GM21717 (cell line): ENCODE data around the gene EMC9.

Experiments
- ATAC-seq: cut with Tn5 transposase; IDR thresholded peaks from one replicate; pipeline ENCODE4 v1.9.1; 2021; ENCODE audit warnings: mild to moderate bottlenecking, moderate library complexity; ENCODE audit not compliant: unreplicated experiment

EMC9 gene, protein sequence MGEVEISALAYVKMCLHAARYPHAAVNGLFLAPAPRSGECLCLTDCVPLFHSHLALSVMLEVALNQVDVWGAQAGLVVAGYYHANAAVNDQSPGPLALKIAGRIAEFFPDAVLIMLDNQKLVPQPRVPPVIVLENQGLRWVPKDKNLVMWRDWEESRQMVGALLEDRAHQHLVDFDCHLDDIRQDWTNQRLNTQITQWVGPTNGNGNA

DNA sequence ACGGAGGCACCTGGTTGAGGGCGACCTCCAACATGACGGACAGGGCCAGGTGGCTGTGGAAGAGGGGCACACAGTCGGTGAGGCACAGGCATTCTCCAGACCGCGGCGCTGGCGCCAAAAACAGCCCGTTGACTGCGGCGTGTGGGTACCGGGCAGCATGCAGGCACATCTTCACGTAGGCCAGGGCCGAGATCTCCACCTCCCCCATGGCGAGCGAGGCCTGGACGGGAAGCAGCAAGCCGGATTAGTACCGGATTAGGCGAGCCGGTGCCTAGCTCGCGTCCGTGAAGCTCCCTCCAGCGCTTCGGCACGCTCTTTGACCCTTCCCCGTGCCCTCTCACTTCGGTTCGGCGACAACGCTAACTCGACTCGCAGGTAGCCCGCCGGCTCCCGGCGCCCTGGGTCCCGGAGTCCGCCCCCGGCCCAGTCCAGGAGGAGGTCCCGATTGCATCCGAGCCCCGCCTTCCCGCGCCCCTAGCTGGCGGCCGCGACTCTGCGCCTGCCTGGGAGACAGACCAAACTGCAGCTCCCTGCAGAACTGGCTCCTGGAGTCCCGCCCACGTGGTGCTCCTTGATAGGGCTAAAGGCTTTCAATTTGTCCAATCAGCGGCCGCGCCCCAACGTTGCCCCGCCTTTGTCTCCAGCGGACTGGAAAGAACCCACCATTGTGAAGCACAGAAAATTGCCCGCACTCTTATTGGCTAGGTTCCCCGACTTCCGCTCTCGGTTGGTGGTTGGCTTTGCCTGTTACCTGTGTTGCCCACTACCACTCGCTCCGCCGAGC is at the start of gene EMC9:
EMC9 (minus strand) TSS at position 495 of the 784 bp plus-strand sequence; CDS start at position 208, 287 bp downstream.
- ATAC-seq = peak; percentile 70

DNA sequence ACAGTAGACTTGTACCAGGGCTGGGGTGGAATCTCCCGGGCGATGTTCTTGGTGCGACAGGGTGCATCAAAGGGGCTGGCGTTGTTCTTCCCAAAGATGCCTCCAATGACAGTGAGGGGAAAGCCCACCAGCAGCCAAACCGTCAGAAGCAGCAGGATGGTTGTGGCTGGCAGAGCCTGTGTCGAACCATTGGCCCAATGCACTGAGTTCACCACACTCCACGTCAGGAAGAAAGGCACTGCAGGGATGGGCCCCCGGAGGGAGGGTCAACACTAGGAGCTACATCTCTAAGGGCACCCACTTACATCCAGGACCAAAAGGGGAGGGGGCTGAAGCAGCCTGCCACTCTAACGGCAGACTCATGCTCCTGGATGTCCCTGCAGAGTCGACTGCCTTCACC is 49.0 kb upstream of the EMC9 start:
- ATAC-seq = no peak

DNA sequence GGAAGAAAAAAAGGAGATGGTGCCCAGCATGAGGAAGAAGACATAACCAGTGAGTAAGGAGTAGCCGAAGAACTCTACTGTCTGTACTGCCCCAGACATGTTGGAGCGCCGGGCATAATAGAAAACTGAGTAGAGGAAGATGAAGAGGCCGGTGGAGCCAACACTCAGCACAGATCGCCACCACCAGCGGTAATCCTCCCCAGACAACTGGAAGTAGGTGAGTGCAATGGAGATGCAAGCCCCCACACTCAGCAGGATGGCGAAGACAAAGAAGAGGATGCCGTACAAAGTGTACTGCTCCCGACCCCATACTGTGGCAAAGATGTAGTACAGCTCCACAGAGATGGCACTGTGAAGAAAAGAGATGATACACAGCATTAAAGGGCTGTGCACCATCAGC is 48.1 kb upstream of the EMC9 start:
- ATAC-seq = no peak

DNA sequence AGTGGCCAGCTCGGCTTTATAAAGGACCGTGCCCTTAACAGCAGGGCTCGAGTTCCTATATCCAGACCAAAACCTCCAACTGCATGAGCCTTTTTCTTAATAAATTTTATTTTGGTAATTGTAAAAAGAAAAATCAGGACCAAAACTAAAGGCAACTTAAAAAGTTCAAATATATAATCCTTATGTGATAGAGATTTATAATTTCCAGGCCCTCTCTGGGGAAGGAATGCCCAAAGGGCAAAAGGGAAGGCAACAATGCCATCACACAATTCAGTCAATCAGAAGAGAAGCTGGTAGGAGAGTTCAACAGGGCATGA is 47.6 kb upstream of the EMC9 start:
- no peak for ATAC-seq

DNA sequence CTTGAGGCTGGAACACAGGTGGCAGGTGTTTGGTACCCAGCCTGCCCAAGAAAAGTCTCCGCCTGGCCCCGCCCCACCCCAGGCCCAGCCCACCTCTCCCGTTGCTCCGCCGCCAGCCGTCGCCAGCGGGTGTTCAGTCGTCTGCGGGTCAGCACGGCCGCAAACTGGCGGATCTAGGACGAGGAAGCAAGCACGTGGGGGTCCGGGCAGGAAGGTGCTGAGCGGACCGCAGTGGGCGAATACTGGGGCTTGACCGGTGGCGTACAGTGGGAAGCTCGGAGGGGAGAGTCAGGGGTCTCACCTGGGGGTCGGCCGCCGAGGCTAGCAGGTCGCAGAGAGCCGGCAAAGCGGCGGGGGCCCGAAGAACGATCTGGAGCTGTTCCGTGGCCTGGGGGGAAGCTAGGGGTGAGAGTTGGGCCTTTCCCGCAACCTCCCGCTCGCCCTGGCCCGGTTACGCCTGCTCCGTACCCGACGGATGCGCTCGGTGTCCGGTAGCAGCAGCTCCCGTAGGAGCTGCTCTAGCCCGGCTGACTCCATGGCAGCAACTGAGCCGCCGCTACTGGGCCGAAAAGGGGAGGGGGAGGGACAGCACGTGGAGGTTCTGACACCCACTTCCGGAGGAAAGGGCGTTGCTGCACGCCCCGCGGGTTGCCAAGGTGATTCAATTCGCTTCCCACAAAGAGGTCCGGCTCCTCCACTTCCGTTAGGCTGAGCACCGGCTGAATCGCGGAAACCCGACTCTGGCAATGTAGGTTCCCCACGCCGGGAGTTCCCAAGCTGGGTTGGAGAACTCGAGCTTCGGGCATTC is 47.1 kb upstream of the EMC9 start, which contains the start of gene IPO4:
IPO4 (minus strand) TSS at position 566 of the 808 bp plus-strand sequence; CDS start at position 537, 29 bp downstream.
- ATAC-seq = peak; percentile 69

DNA sequence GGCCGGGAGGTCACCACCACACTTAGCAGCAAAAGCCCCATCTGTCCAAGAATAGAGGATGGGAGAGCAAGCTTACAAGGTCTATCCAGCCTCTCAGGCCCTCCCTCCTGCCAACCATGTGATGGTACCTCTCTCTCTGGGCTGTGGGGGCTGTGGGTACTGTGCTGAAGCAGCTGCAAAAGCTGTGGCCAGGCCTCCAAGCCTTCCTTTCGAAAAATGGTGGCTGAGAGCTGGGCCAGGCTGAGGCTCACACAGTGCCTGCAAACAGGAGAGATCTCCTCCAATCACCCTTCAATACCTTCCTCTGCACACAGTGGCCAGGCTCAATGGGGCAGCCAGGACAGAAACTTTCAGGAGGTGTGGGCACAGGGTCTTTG is 46.1 kb upstream of the EMC9 start:
- no peak for ATAC-seq

DNA sequence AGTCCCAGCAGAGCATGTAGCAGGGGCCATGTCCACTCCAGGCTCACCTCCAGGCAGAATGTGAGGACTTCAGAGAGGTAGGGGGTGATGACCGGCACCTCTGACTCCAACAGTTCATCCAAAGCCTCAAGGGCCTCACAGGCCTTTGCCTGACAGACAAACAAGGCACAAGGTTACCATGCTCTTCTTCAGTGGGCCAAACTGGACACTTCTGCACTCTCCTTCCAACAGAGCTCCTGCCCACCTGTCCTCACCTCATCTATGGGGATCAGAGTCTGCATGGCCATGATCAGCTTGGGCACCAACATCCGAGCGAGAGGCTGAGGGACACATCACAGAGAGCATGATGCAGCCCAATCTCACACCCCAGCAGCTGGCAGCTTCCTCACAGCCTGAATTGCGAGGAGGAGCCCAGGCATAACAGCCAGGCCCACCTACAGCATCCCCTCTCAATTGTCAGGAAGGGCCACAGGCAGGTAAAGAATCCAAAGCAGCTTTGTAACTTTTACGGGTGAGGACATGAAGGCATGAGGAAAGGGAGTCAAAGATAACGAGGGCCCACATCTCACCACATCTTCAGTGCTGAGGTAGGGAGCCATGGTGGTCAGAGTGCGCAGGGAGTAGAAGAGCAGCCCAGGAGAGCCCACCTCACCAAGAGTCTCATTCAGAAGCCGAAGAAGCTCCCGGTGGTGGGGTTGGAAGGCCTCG is 45.6 kb upstream of the EMC9 start:
- no peak for ATAC-seq

DNA sequence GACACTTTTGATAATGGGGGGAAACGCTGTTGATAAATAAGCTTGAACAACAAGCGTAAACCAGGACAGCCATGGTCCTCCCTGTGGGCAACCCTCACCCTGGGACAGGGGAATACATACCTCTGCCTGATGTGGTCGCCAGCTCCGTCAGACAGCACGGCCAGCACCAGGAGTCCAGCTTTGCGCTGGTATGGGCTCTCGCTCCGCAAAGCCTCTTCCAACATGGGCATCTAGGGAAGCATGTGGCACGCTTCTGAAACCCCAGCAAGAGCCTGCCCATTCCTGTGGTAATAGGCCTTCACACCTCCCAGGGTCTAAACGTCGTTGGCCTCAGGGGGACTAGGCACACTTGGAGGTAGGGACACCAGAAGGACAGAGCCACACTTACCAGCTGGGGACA is 44.4 kb upstream of the EMC9 start:
- ATAC-seq = no peak

DNA sequence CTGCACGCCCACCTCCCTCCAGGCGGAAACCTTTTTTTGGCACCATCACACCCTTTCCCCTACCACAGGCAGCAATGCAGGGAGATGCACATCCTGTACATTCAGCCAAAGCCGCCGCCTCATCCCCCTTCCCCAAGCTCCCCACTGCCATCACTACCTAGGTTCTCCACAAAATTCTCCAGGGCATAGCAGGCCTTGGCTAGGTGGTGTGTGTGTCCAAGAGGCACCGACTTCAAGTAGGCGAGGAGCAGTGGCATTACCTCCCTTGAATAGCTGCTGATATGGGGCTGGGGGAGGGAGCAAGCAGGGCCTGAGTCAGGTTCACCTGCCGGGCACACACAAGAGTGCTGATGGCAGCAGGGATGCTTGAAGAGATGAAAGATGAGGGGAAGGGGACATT is 43.6 kb upstream of the EMC9 start:
- no peak for ATAC-seq

DNA sequence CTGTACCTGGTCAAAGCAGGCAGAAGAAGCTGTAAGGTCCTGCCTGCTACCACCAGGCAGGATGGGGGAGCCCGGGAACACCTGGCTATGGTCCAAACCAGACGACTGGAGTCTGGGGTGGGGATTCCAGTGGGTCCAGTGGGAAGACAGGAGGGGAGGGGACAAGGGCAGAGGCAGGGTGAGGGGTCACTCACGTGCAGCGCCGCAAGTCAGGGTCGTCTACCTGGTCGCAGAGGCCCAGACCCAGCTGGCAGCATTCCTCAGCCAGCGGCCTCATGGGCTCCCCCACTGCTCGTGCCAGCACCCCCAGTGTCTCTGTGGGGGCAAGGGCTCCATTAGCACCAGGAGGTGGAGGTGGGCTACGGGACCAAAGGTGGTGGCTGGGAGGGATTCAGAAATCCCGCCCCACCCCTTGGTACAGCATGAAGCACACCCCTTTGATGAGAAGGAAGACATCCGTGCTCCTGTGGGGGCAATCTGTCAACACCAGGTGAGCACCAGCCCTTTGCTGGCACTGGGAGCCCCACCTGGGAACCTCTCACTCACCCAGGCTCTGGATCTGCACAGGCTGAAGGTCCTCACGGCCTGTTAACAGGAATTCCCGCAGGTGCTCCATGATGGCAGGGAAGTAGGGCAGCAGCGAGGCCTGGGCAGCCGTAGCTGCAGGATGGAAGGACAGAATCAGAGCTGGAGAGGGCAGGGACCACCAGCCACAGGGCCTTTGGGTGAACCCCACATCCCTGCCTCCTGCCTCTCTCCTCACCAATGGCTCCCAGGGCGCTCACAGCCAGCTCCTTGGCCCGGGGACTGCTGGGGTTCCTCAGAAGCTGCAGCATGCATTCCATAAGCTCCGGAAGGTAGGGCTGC is 42.9 kb upstream of the EMC9 start:
- ATAC-seq = no peak

DNA sequence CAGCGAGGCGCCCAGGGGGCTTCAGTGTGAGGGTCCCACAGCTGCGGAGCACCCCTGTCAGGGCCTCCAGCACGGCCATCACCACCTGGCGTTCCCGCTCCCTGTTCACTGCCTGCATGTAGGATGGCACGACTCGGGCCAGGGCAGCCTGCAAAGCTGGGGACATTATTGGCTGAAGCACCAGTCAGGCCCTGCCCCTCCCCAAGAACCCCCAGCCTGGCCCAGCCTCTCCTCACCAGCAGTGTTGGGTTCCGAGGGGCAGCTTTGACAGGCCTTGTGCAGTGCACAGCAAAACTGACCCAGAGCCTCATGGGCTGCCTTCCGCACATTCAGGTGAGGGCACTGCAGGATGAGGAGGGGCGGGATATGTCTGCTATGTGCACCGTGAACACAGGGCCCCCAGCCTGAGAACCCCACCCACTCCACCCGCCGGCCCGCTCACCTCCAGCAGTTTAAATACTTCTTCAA is 41.7 kb upstream of the EMC9 start:
- no peak for ATAC-seq

DNA sequence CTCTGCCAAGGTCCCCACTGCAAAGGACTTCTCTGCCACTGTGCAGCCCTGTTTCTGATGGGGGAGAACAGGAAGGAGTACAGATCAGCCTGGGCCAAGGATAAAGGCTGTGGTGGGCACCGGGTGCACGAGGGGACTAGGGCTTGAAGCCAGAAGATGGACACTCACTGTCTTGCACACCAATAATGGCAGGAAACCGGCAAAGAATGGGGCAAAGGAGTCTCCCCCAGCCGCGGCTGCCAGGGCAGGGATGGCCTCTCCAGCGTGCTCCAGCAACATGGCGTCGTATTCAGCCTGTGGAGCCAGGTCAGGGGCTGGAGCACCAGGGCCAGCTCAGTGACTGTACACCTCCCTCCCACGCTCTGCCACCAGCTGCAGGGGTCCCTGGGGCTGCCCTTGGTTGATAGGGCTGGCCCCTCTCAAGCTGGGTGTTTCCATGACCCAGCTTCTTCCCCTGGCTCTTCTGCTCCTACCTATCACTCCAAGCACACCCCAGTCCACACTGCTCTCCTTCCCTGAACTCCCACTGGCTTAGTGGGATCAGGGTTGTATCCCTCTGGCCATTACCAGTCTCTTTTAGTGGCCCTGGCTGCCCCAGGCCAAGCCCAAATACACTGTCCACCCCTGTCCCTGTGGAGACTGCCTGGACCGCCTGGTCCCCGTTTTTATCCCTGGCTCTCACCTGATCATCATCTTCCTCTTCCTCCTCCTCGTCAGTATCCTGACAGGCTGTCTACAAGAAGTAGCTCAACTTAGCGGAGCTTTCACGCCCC is 40.9 kb upstream of the EMC9 start:
- no peak for ATAC-seq

DNA sequence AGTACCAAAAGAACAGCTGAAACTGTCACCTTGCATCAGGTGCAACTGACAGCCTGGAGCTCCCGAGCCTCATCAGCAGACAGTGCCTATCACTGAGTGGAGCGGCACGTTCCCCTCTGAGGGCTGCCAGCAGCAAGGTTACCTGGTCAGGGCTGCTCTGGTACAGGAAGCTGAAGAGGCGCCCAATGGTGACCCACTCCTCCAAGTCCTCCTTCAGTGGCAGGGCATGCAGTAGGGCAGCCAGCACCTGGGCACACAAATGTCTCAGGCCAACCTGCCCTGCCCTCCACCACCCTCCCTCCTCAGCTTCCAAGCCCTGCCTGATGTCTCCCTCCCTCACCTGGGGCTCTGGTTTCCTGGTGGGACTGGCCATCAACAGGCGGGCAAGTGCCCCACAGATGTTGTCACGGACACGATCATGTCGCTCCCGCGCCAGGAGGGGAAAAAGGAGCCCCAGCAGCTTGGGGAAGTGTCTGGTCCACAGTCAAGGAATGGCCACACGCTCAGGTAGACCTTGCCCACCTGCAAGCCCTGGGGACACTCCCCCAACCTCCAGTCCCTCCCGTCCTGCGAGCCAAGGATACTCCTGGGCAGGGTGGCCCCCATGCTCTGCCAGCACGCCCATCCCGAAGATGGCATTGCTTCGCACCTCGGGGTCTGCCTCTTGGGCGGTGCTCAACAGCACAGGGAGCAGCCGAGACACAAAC is 40.1 kb upstream of the EMC9 start:
- no peak for ATAC-seq

DNA sequence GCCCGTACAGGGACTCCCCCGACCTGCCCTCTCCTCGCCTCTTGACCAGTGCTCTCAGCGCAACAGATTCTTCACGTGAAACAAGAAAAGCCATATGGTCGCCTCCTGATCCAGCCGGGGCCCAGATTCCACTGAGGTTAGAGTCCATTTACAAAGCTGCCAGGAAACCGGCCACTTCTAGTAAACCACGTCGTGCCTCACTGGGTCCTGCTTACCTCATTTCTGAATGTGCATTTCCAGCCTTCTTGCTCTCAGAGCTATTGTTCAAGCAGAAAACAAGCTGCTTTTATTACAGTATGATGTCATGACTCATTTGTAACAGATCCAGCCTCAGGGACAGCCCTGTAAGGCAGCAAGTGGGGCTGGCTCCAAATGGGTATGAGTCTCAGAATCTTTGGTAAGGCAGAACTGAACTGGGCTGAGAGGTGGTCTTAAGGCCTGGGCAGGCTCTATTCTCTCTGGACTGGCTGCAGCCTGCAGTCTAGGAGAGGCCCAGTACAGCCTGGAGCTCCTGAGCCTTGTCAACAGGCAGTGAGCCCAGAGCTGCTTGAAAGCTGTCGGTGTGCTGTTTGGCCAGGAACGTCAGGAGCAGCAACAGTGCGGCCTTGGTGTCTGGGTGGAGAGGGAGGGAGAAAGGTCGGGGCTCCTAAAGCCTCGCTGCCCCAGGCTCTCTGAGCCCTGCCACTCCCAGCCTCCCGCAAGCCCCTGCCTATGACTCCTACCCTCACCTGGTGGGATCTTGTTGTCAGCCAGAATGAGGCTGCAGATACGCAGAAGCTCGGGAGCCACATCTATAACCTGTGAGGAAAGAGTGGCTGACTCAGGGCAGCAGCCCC is 38.8 kb upstream of the EMC9 start:
- no peak for ATAC-seq

DNA sequence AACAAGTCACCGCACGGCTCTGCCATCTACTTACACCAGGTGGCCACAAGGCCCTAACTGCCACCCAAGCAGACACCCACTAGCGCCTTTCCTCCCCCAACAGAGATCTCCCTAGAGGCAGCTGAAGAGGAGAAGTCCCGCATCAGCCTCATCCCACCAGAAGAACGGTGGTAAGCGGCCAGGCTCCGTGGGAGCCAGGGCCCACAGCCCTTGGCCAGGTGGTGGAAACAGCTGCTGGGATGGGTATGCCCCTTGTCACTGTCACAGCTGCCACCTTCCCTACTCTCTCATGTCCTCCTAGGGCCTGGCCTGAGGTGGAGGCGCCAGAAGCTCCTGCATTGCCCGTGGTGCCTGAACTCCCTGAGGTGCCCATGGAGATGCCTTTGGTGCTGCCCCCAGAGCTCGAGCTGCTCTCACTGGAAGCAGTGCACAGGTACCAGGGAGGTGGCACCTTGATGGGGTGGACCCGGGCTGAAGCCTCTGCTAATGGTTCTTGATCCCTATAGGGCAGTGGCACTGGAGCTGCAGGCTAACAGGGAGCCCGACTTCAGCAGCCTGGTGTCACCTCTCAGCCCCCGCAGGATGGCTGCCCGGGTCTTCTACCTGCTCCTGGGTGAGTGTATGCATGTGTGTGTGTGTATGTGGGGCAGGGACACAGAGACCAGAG is 38.0 kb upstream of the EMC9 start:
- ATAC-seq = no peak

DNA sequence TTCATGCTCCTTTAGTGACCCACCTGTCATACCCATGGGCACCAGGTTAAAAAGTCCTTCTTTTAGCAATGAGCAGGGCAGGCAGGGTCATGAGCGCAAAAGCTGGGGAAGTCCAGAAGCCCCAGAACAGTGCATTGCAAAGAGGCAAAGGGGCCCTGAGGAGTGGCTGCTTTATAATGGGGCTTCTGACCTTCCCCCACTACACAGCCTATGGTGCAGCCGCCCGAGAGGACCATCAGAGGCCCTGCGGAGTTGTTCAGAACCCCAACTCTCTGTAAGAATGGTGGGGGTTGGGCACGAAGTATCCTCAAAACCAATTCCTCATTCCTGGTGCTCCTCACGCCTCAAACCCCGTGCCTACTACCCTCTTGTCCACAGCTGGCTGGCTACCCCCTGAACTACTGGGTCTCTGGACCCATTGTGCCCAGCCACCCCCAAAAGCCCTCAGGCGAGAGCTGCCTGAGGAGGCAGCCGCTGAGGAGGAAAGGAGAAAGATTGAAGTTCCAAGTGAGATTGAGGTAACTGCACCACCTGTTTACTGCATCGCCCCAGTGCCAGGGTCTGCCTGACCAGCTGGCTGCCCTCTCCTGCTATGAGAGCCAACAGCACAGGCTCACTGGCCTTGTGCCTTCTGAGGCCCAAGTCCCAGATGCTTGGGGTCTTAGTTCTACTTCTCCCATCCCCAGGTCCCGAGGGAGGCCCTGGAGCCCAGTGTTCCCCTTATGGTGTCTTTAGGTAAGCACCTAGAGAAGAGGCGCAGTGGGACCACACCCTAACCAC is 37.2 kb upstream of the EMC9 start:
- no peak for ATAC-seq

DNA sequence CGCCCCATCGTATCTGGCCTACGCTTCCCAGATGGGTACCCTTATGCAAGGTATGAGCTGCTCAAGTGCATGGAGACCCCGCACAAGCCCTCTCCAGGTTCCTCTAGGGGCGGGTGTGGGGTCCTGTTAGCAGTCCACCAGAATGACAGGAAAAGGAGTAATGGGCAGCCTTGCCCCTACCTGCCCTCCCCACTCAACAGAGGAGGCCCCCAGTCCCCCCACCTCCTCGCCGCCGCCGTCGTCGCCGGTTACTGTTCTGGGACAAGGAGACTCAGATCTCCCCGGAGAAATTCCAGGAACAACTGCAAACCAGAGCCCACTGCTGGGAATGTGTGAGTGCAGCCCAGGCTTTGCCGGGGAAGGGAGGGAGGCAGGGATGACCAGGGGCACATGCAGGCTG is 36.5 kb upstream of the EMC9 start:
- no peak for ATAC-seq
